Duodenal mucosa (tissue), 2 donors: Measurements from ENCODE around the gene UNCX.
"Not testable (repeated sequence)": the region's sequence is repeated elsewhere in the genome, so short reads cannot be mapped to it uniquely, and the experiment has no call there.

Experiments used
- H3K27ac ChIP-seq: one replicate; pipeline ENCODE4 v1.7.0; 2013; ENCODE audit warnings: low read depth, low read length
- H3K27me3 ChIP-seq, 2 donors: one replicate each; pipeline ENCODE4 v1.7.0; 2013; ENCODE audit warnings: low read length in 2 of 2, control low read depth in 1 of 2; ENCODE audit not compliant: insufficient read depth in 2 of 2, control insufficient read depth in 1 of 2
- H3K36me3 ChIP-seq, 2 donors: one replicate each; pipeline ENCODE4 v1.7.0; 2013; ENCODE audit warnings: low read length in 2 of 2, control low read depth in 1 of 2; ENCODE audit not compliant: insufficient read depth in 2 of 2, control insufficient read depth in 1 of 2
- H3K4me1 ChIP-seq, 2 donors: one replicate each; pipeline ENCODE4 v1.7.0; 2013; ENCODE audit warnings: low read length in 2 of 2, control low read depth in 1 of 2; ENCODE audit not compliant: insufficient read depth in 2 of 2, control insufficient read depth in 1 of 2
- H3K4me3 ChIP-seq, 2 donors: one replicate each; pipeline ENCODE4 v1.7.0; 2013; ENCODE audit warnings: low read length in 2 of 2, low read depth in 1 of 2
- H3K9ac ChIP-seq, 2 donors: one replicate each; pipeline ENCODE4 v1.7.0; 2013; ENCODE audit warnings: low read length in 2 of 2, low read depth in 1 of 2
- H3K9me3 ChIP-seq, 2 donors: one replicate each; pipeline ENCODE4 v1.7.0; 2013; ENCODE audit warnings: low read length in 2 of 2, control low read depth in 1 of 2; ENCODE audit not compliant: control insufficient read depth in 1 of 2

Gene UNCX

GRCh38 chr7:1259621-1260243, 27.1 kb downstream of the UNCX start:
- Histone ChIP-seq H3K4me3 (no peak overlapping the region), H3K36me3 (no peaks in the 10 kb centered on the region), H3K9me3 (no peaks in the 10 kb centered on the region), H3K4me1 (peaks cover 0 to 3% of the 10 kb centered on the region in 2 donors), H3K27ac (no peak overlapping the region), H3K27me3 (peaks cover 10 to 32% of the 10 kb centered on the region in 2 donors), H3K9ac (no peak overlapping the region)

- peaks cover 12 to 33% of the 10 kb centered on the region in 2 donors for H3K27me3 ChIP-seq
- no peaks in the 10 kb centered on the region for H3K36me3 ChIP-seq
- no peak overlapping the region for H3K9ac ChIP-seq
- H3K4me1 ChIP-seq, result peaks cover 0 to 3% of the 10 kb centered on the region in 2 donors
- no peak overlapping the region for H3K4me3 ChIP-seq
- H3K9me3 ChIP-seq, result no peaks in the 10 kb centered on the region
- no peak overlapping the region for H3K27ac ChIP-seq
These were observed 27.6 kb downstream of the UNCX start for GRCh38 chr7:1260244-1260635.

- H3K4me3 ChIP-seq, H3K4me1 ChIP-seq: not testable (repeated sequence)
- peaks cover 13 to 37% of the 10 kb centered on the region in 2 donors for H3K27me3 ChIP-seq
These were observed 28.4 kb downstream of the UNCX start for GRCh38 chr7:1261036-1261435.

GRCh38 chr7:1262441-1262840, 29.8 kb downstream of the UNCX start:
- Histone ChIP-seq H3K4me1 (peaks cover 0 to 3% of the 10 kb centered on the region in 2 donors), H3K27ac (no peak overlapping the region), H3K27me3 (peaks cover 13 to 32% of the 10 kb centered on the region in 2 donors), H3K9ac (no peak overlapping the region), H3K36me3 (no peaks in the 10 kb centered on the region), H3K4me3 (no peak overlapping the region), H3K9me3 (no peaks in the 10 kb centered on the region)

More at GRCh38 chr7:1261036-1261435, 28.4 kb downstream of the UNCX start:
- H3K9ac ChIP-seq, H3K9me3 ChIP-seq, H3K36me3 ChIP-seq, H3K27ac ChIP-seq: not testable (repeated sequence)

- Histone ChIP-seq H3K27me3 (peaks cover 13 to 30% of the 10 kb centered on the region in 2 donors), H3K27ac (no peak overlapping the region), H3K4me3 (no peak overlapping the region), H3K4me1 (peaks cover 0 to 3% of the 10 kb centered on the region in 2 donors), H3K9ac (no peak overlapping the region), H3K9me3 (no peaks in the 10 kb centered on the region), H3K36me3 (no peaks in the 10 kb centered on the region)
These were observed 30.8 kb downstream of the UNCX start for GRCh38 chr7:1263391-1263951.

GRCh38 chr7:1264345-1265280, 31.9 kb downstream of the UNCX start:
- peaks cover 13 to 31% of the 10 kb centered on the region in 2 donors for H3K27me3 ChIP-seq
- H3K9ac ChIP-seq, result no peak overlapping the region
- H3K27ac ChIP-seq, result no peak overlapping the region

GRCh38 chr7:1267016-1267900, 34.6 kb downstream of the UNCX start:
- Histone ChIP-seq H3K4me3 (no peak overlapping the region), H3K9ac (no peak overlapping the region), H3K4me1 (peaks cover 0 to 3% of the 10 kb centered on the region in 2 donors), H3K9me3 (no peaks in the 10 kb centered on the region), H3K36me3 (no peaks in the 10 kb centered on the region), H3K27ac (no peak overlapping the region), H3K27me3 (peaks cover 13 to 30% of the 10 kb centered on the region in 2 donors)

More at GRCh38 chr7:1264345-1265280, 31.9 kb downstream of the UNCX start:
- Histone ChIP-seq H3K36me3 (no peaks in the 10 kb centered on the region), H3K4me1 (peaks cover 0 to 3% of the 10 kb centered on the region in 2 donors), H3K4me3 (no peak overlapping the region), H3K9me3 (no peaks in the 10 kb centered on the region)

- Histone ChIP-seq H3K36me3 (no peaks in the 10 kb centered on the region), H3K9me3 (no peaks in the 10 kb centered on the region), H3K4me1 (peaks cover 0 to 3% of the 10 kb centered on the region in 2 donors), H3K4me3 (no peak overlapping the region), H3K27me3 (peaks cover 13 to 30% of the 10 kb centered on the region in 2 donors), H3K27ac (no peak overlapping the region), H3K9ac (no peak overlapping the region)
These were observed 35.6 kb downstream of the UNCX start for GRCh38 chr7:1268076-1268815.

- Histone ChIP-seq H3K36me3 (no peaks in the 10 kb centered on the region), H3K4me1 (peaks cover 0 to under 1% of the 10 kb centered on the region in 2 donors), H3K4me3 (no peak overlapping the region), H3K9ac (no peak overlapping the region), H3K9me3 (no peaks in the 10 kb centered on the region), H3K27ac (no peak overlapping the region), H3K27me3 (peaks cover 13 to 30% of the 10 kb centered on the region in 2 donors)
These were observed 36.2 kb downstream of the UNCX start for GRCh38 chr7:1268866-1269265.
